Osteoblast (primary cell): Measurements from ENCODE around the gene ANKRD13B. TPM values are rescaled to one million over a fixed set of nuclear protein-coding genes. Genes with fewer than 3 reads are reported as not detected.

Experiments
- DNase-seq: peaks from one replicate; pipeline ENCODE4 v3.0.0; 2011; ENCODE audit warnings: low spot score, mixed read lengths; ENCODE audit not compliant: insufficient read length; ENCODE audit errors: missing footprints
- H2AFZ ChIP-seq: 2 replicates; pipeline ENCODE4 v1.6.0; 2011; ENCODE audit warnings: mild to moderate bottlenecking, low read length
- H3K27ac ChIP-seq: 2 replicates; pipeline ENCODE4 v1.5.1; 2011; ENCODE audit warnings: mild to moderate bottlenecking, low read depth, low read length, moderate library complexity
- H3K27me3 ChIP-seq: 2 replicates; pipeline ENCODE4 v1.6.0; 2012; ENCODE audit warnings: mild to moderate bottlenecking, control low read depth, inconsistent platforms, low read length, moderate library complexity; ENCODE audit not compliant: insufficient read depth
- H3K36me3 ChIP-seq: 2 replicates; pipeline ENCODE4 v1.5.1; 2011; ENCODE audit warnings: mild to moderate bottlenecking, low read length, control low read depth, moderate library complexity; ENCODE audit not compliant: insufficient read depth
- H3K4me1 ChIP-seq: 2 replicates; pipeline ENCODE4 v1.5.1; 2011; ENCODE audit warnings: mild to moderate bottlenecking, low read length, control low read depth, moderate library complexity; ENCODE audit not compliant: insufficient read depth
- H3K4me2 ChIP-seq: 2 replicates; pipeline ENCODE4 v1.6.0; 2011; ENCODE audit warnings: mild to moderate bottlenecking, low read length; ENCODE audit not compliant: insufficient read depth
- H3K4me3 ChIP-seq: fragments of 200-600 bp; sonication (generic); 3 replicates; pipeline ENCODE4 v1.5.1; 2012; ENCODE audit warnings: mild to moderate bottlenecking, low read length, inconsistent platforms; ENCODE audit not compliant: insufficient read depth
- H3K79me2 ChIP-seq: 2 replicates; pipeline ENCODE4 v1.6.0; 2012; ENCODE audit warnings: mild to moderate bottlenecking, low read length, control low read depth, inconsistent platforms; ENCODE audit not compliant: insufficient read depth
- H3K9me3 ChIP-seq: 2 replicates; pipeline ENCODE4 v1.5.1; 2011; ENCODE audit warnings: low read depth, low read length, control low read depth
- H4K20me1 ChIP-seq: 2 replicates; pipeline ENCODE4 v1.6.0; 2012; ENCODE audit warnings: mild to moderate bottlenecking, low read length, control low read depth; ENCODE audit not compliant: insufficient read depth
- CTCF ChIP-seq: IDR thresholded peaks from 2 replicates; pipeline ENCODE4 v1.5.1; 2011; ENCODE audit warnings: mild to moderate bottlenecking, low read depth, low read length, moderate library complexity; ENCODE audit errors: extremely low read depth
- total RNA-seq: library from RNA; depleted of rRNA; stranded (reverse); fragments of >200 nt; gene quantifications from 2 replicates; pipeline ENCODE4 v1.2.3, GENCODE V29; 2012

ANKRD13B gene
- 13.0 and 18.5 TPM in 2 replicates for total RNA-seq

DNA sequence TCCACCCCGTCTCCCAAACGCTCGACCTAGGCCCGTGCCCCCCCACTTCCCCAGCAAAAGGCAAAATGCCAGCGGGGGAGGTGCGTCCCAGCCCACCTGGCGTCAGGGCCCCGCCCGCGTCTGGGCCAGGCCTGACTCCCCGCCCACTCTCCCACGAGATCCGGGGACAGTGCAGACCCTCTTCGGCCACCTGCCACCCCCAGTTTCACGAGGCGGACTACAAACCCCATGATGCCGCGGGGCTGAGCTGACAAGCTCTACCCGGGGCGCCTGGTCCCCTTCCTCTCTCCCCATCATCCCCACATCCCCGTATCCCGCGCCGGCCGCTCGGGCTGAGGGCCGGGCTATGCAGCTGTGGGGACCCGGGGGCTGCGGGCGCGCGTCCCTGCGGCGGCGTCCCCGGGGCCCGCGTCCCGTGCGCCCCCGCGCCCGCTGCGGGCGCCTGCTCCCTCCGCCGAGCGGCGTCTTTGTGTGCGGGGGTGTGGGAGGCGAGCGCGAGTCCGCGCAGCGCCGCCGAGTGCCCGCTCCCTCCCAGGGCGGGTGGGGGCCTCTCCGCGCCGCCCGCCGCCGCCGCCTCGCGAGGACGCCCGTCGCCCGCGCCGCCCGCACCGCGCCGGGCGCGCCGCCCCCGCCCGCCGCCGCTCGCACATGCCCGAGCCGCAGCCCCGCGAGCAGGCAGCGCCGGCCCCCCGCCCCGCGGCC is at the start of gene ANKRD13B:
TSS of gene ANKRD13B (plus strand) at position 283 of the 702 bp plus-strand sequence. CDS start 490 bp downstream, outside the sequence.
- Histone ChIP-seq H3K79me2 (peaks cover 10% of the 10 kb centered on the region), H4K20me1 (peaks cover 34% of the 10 kb centered on the region), H3K36me3 (no peaks in the 10 kb centered on the region), H3K27me3 (no peaks in the 10 kb centered on the region), H2AFZ (peak within 1 kb of the TSS; percentile 65), H3K4me1 (peaks cover 48% of the 10 kb centered on the region), H3K9me3 (no peaks in the 10 kb centered on the region), H3K4me2 (peak within 1 kb of the TSS; percentile 93), H3K4me3 (peak within 1 kb of the TSS; percentile 73), H3K27ac (no peak within 1 kb of the TSS)
- TF ChIP-seq CTCF, result no peak
- peak; percentile 93 for DNase-seq

DNA sequence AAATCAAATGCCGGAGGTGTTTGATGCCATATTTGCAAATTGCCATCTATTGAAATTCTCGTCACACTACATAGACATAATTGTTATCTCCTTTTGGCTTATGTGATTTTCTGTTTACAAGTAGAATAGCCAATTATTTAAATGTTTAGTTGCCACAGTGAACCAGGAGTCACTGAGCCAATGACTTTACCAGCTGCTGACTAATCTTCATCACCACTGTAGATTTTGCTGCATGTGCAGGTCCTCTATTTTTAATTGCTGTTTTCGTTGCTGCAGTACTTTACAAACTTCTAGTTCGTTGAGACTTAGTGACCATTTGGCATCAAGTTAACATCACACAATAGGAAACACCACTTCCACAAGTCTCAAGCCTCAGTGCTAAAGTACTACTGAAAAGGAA is 48.9 kb upstream of the ANKRD13B start:
- Histone ChIP-seq H3K4me2 (no peak overlapping the region), H3K36me3 (peaks cover 31% of the 10 kb centered on the region)
- no peak for DNase-seq

GRCh38 chr17:29546085-29546484 is 46.8 kb upstream of the ANKRD13B start:
- H3K4me2 ChIP-seq, result no peak overlapping the region
- no peak overlapping the region for H3K27ac ChIP-seq
- TF ChIP-seq CTCF, result no peak
- no peak overlapping the region for H2AFZ ChIP-seq
- no peaks in the 10 kb centered on the region for H4K20me1 ChIP-seq
- no peak for DNase-seq
- H3K36me3 ChIP-seq, result peaks cover 29% of the 10 kb centered on the region
- H3K4me3 ChIP-seq, result no peak overlapping the region
- no peaks in the 10 kb centered on the region for H3K79me2 ChIP-seq
- no peaks in the 10 kb centered on the region for H3K4me1 ChIP-seq
- no peaks in the 10 kb centered on the region for H3K9me3 ChIP-seq
- no peaks in the 10 kb centered on the region for H3K27me3 ChIP-seq

More for the DNA sequence above, 48.9 kb upstream of the ANKRD13B start:
- Histone ChIP-seq H4K20me1 (no peaks in the 10 kb centered on the region), H3K9me3 (no peaks in the 10 kb centered on the region), H3K4me3 (no peak overlapping the region), H3K79me2 (no peaks in the 10 kb centered on the region), H3K27ac (no peak overlapping the region), H3K27me3 (no peaks in the 10 kb centered on the region), H3K4me1 (no peaks in the 10 kb centered on the region), H2AFZ (no peak overlapping the region)
- no peak for TF ChIP-seq CTCF

DNA sequence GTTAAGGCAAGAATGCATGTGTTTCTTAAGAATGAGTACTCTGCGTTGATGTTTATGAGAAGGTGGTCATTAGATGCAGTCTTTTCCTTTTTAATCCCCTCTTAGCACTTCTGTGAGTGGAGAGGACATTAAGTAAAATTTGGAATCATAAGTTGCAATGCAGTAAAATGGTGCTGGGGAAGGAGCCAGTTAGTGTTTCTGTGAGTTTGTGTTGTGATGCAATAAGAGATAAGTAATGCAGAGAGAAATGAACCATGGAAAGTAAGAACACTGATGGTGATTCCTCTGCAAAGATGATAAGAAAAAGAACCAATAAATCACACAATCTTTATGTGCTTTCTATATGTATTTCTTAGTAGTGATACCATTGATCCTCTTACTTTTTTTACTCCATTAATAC is 46.1 kb upstream of the ANKRD13B start:
- H4K20me1 ChIP-seq, result no peaks in the 10 kb centered on the region
- no peak for TF ChIP-seq CTCF

More for the DNA sequence above, 46.1 kb upstream of the ANKRD13B start:
- Histone ChIP-seq H3K27me3 (no peaks in the 10 kb centered on the region), H3K9me3 (no peaks in the 10 kb centered on the region), H3K4me1 (no peaks in the 10 kb centered on the region), H3K4me3 (no peak overlapping the region), H3K36me3 (peaks cover 26% of the 10 kb centered on the region), H2AFZ (no peak overlapping the region), H3K27ac (no peak overlapping the region), H3K79me2 (no peaks in the 10 kb centered on the region), H3K4me2 (no peak overlapping the region)
- DNase-seq, result no peak
